Right cardiac atrium (tissue), 5 donors: ENCODE measurements around the gene GSTM1. TPM values are rescaled to one million over a fixed set of nuclear protein-coding genes. Genes with fewer than 3 reads are reported as not detected.
"Not testable (repeated sequence)": the region's sequence is repeated elsewhere in the genome, so short reads cannot be mapped to it uniquely, and the experiment has no call there.

Experiments used
- ATAC-seq, 2 donors: fragments of 200-7000 bp; cut with Tn5 transposase; one replicate each; pipeline versions ENCODE4 v1.8.0 to v1.9.1; 2020; ENCODE audit warnings: moderate library complexity in 2 of 2, mild to moderate bottlenecking in 1 of 2
- DNase-seq, 3 donors: peaks; one replicate each; pipeline ENCODE4 v3.0.0-alpha.2; 2020
- H3K27ac ChIP-seq: one replicate; pipeline ENCODE4 v1.5.1; 2013; ENCODE audit warnings: mild to moderate bottlenecking, low read length, control low read depth, moderate library complexity
- H3K27me3 ChIP-seq: one replicate; pipeline ENCODE4 v1.6.1; 2013; ENCODE audit not compliant: control insufficient read depth, insufficient read depth
- H3K4me1 ChIP-seq: one replicate; pipeline ENCODE4 v1.6.1; 2013; ENCODE audit warnings: low read length; ENCODE audit not compliant: control insufficient read depth, insufficient read depth
- H3K4me3 ChIP-seq: one replicate; pipeline ENCODE4 v1.5.1; 2013; ENCODE audit warnings: low read length, control low read depth
- H3K9me3 ChIP-seq: one replicate; pipeline ENCODE4 v1.6.1; 2013; ENCODE audit warnings: low read length; ENCODE audit not compliant: control insufficient read depth
- WGBS: extraction: QIAGEN DNeasy Blood & Tissue Kit; methylation state at CpG from one replicate; pipeline ENCODE4 v1.1.7; 2013; 5-methylcytosine and 5-hydroxymethylcytosine counted together
- intact Hi-C, 4 donors: fragments of 100-400 bp; cut with DNase I; formaldehyde crosslinking; loops; one replicate each; pipeline versions ENCODE4 v1.11.0 to v1.14.0; 2022 to 2023
- polyA plus RNA-seq: library from polyadenylated mRNA; stranded (reverse); fragments of 200-250 nt; gene quantifications from one replicate; pipeline ENCODE4 v1.2.3, GENCODE V29; 2013
- total RNA-seq, 4 donors: library from RNA; stranded (reverse); fragmentation: NEBNext Ultra II Directional; extraction: Animal tissue kit (Norgen Biotek cat#: 25700); gene quantifications; one replicate each; pipeline ENCODE4 v1.2.1, GENCODE V29; 2021
- donor health status: healthy with polysubstance abuse.
- donor health status: DM: no; HTN: yes; CAD: no.
- donor health status: DM: no; HTN: no; CAD: no.
- donor health status: DM: no; HTN: yes; CAD: no; lungs with severe emphysema.
- donor health status: DM: yes; HTN: yes; CAD: no.

GSTM1 gene
- total and polyA plus RNA-seq, 5 donors = 31.1 to 38.9 TPM; not detected in 3

GRCh38 chr1:109660691-109661026 is 27.0 kb upstream of the GSTM1 start:
- H3K9me3 ChIP-seq, H3K27ac ChIP-seq, H3K27me3 ChIP-seq, intact Hi-C loops, ATAC-seq, DNase-seq, H3K4me3 ChIP-seq, H3K4me1 ChIP-seq: not testable (repeated sequence)
- WGBS = 63% methylated on average over 3 of the region's 4 CpGs

- intact Hi-C loops = no loop called here
- 87% methylated on average over 2 of the region's 2 CpGs for WGBS
- Histone ChIP-seq H3K4me1 (no peaks in the 10 kb centered on the region), H3K4me3 (no peak overlapping the region), H3K27ac (no peak overlapping the region), H3K27me3 (no peaks in the 10 kb centered on the region), H3K9me3 (no peaks in the 10 kb centered on the region)
- ATAC-seq = no peak
- no peak for DNase-seq
Observed at GRCh38 chr1:109661391-109661790, 26.2 kb upstream of the GSTM1 start.

- no peak overlapping the region for H3K4me3 ChIP-seq
- no peak overlapping the region for H3K27ac ChIP-seq
- ATAC-seq = no peak
- intact Hi-C loops = no loop called here
- H3K27me3 ChIP-seq = no peaks in the 10 kb centered on the region
- no peak for DNase-seq
- peaks cover 2% of the 10 kb centered on the region for H3K4me1 ChIP-seq
- WGBS = 94% methylated on average over 1 of the region's 1 CpG
- no peaks in the 10 kb centered on the region for H3K9me3 ChIP-seq
Observed at GRCh38 chr1:109664671-109665070, 22.9 kb upstream of the GSTM1 start.

GRCh38 chr1:109667452-109668122 is 20.0 kb upstream of the GSTM1 start, which contains the start of gene GSTM2:
TSS of gene GSTM2 (plus strand) at chr1:109668057. CDS start at chr1:109668116, 59 bp downstream.
- Histone ChIP-seq H3K27me3 (no peaks in the 10 kb centered on the region), H3K9me3 (no peaks in the 10 kb centered on the region), H3K4me1 (peaks cover 2% of the 10 kb centered on the region), H3K4me3 (peak within 1 kb of the TSS; percentile 81), H3K27ac (no peak within 1 kb of the TSS)
- DNase-seq (peak; percentile 96 to 99 (median 98)), ATAC-seq (peak; percentile 100)
- WGBS = 8% methylated on average over 22 of the region's 22 CpGs
- intact Hi-C loops = no loop called here

- Histone ChIP-seq H3K27me3 (no peaks in the 10 kb centered on the region), H3K4me1 (peaks cover 2% of the 10 kb centered on the region), H3K9me3 (no peaks in the 10 kb centered on the region), H3K4me3 (peak overlapping the region; percentile 81), H3K27ac (no peak overlapping the region)
- 6% methylated on average over 26 of the region's 26 CpGs for WGBS
- DNase-seq (peak in 2 of 3 donors; percentile 46 to 57), ATAC-seq (no peak)
- intact Hi-C loops = no loop called here
Observed at GRCh38 chr1:109668123-109668775, 19.4 kb upstream of the GSTM1 start.

- no peaks in the 10 kb centered on the region for H3K9me3 ChIP-seq
- intact Hi-C loops = no loop called here
- no peak overlapping the region for H3K27ac ChIP-seq
- peaks cover 2% of the 10 kb centered on the region for H3K4me1 ChIP-seq
- DNase-seq (no peak), ATAC-seq (no peak)
- H3K4me3 ChIP-seq = no peak overlapping the region
- WGBS = 93% methylated on average over 22 of the region's 22 CpGs
- H3K27me3 ChIP-seq = no peaks in the 10 kb centered on the region
Observed at GRCh38 chr1:109669246-109669948, 18.2 kb upstream of the GSTM1 start.

GRCh38 chr1:109669949-109670302 is 17.7 kb upstream of the GSTM1 start:
- ATAC-seq, H3K4me1 ChIP-seq, intact Hi-C loops, DNase-seq, H3K27ac ChIP-seq, H3K4me3 ChIP-seq, H3K9me3 ChIP-seq, H3K27me3 ChIP-seq: not testable (repeated sequence)
- 98% methylated on average over 5 of the region's 5 CpGs for whole genome bisulfite sequencing

- Histone ChIP-seq H3K9me3 (no peaks in the 10 kb centered on the region), H3K4me3 (no peak overlapping the region), H3K4me1 (peaks cover 2% of the 10 kb centered on the region), H3K27me3 (no peaks in the 10 kb centered on the region), H3K27ac (no peak overlapping the region)
- no peak for ATAC-seq
- intact Hi-C loops = no loop called here
- WGBS = 93% methylated on average over 5 of the region's 5 CpGs
- DNase-seq = no peak
Observed at GRCh38 chr1:109671067-109671466, 16.6 kb upstream of the GSTM1 start.

- ATAC-seq, H3K27ac ChIP-seq, H3K4me1 ChIP-seq, H3K27me3 ChIP-seq, DNase-seq, H3K9me3 ChIP-seq, intact Hi-C loops, H3K4me3 ChIP-seq: not testable (repeated sequence)
- 96% methylated on average over 2 of the region's 2 CpGs for WGBS
Observed at GRCh38 chr1:109673861-109674260, 13.8 kb upstream of the GSTM1 start.

- WGBS = 91% methylated on average over 3 of the region's 3 CpGs
- H3K4me3 ChIP-seq, H3K27ac ChIP-seq, DNase-seq, ATAC-seq, H3K4me1 ChIP-seq, H3K27me3 ChIP-seq, H3K9me3 ChIP-seq, intact Hi-C loops: not testable (repeated sequence)
Observed at GRCh38 chr1:109676683-109677381, 10.8 kb upstream of the GSTM1 start.

GRCh38 chr1:109677459-109677858 is 10.2 kb upstream of the GSTM1 start:
- ATAC-seq (no peak), DNase-seq (no peak)
- Histone ChIP-seq H3K4me3 (no peak overlapping the region), H3K9me3 (no peaks in the 10 kb centered on the region), H3K27ac (no peak overlapping the region), H3K4me1 (no peaks in the 10 kb centered on the region), H3K27me3 (no peaks in the 10 kb centered on the region)
- 68% methylated on average over 3 of the region's 3 CpGs for WGBS
- intact Hi-C loops = no loop called here
